Measurements from ENCODE around the gene BTNL2.
"Not testable (repeated sequence)": the region's sequence is repeated elsewhere in the genome, so short reads cannot be mapped to it uniquely, and the experiment has no call there.

The BTNL2 gene

GRCh38 chr6:32370505-32370904, 36.5 kb downstream of the BTNL2 start:
- no peak for DNase-seq (ENCODE audit: low read depth)

- DNase-seq (ENCODE audit: low read depth) = no peak
These were observed 37.3 kb downstream of the BTNL2 start for GRCh38 chr6:32369660-32370059.

- no peak for DNase-seq (ENCODE audit: low read depth)
These were observed 39.3 kb downstream of the BTNL2 start for GRCh38 chr6:32367644-32368043.

GRCh38 chr6:32359225-32359624, 47.8 kb downstream of the BTNL2 start:
- not testable (repeated sequence) for DNase-seq (ENCODE audit: low read depth)

GRCh38 chr6:32358548-32358947, 48.4 kb downstream of the BTNL2 start:
- DNase-seq (ENCODE audit: low read depth) = not testable (repeated sequence)

- DNase-seq (ENCODE audit: low read depth) = no peak
These were observed 52.0 kb downstream of the BTNL2 start for GRCh38 chr6:32355018-32355417.

GRCh38 chr6:32353348-32353747, 53.6 kb downstream of the BTNL2 start:
- no peak for DNase-seq (ENCODE audit: low read depth)

Data from activated T-cell treated with anti-CD3 and anti-CD28 coated beads for 1 hour (primary cell).